ENCODE data around the gene ATP11A. TPM values are rescaled to one million over a fixed set of nuclear protein-coding genes. Genes with fewer than 3 reads are reported as not detected.

ATP11A gene
- total and polyA plus RNA-seq, 10 of the 15 experiments (the other 5 are each of a cell fraction or from before 2014, with no cell fraction given), result 1.4 to 69.6 (median 14.4) TPM

DNA sequence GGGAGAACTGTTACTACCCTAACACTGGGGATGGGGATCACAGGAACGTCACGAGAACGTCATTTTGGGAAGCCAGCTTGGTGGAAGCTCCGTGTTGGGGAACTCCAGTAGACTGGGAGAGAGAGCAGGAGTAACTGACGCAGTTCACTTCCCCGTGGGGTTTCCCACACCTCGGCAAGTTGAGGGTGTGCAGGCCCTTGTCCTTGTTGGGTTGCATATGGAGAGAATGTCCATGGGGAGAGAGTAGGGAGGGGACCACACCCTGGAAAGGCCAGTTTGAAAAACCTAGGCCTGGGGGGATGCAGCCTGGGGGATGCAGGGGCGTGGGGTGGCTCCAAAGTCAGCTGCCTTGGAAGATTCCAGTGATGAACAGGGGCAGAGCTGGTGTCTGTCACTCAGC, 228.4 kb downstream of the ATP11A start:
- Histone ChIP-seq H2AFZ (ENCODE audit: control insufficient read depth, low read depth, low read length) (no peak overlapping the region), H3K9ac (ENCODE audit: control insufficient read depth, insufficient read depth, low read length) (no peak overlapping the region), H3K4me3 (no peak overlapping the region), H3K27me3 (replicated peaks in 1 of 2; ENCODE audit: control insufficient read depth in 2 of 2, insufficient read depth in 2 of 2, low read length in 1 of 2) (no peaks in the 10 kb centered on the region; a peak in 1 of 4 replicates), H3K27ac (ENCODE audit: control insufficient read depth, insufficient read depth) (no peak overlapping the region), H3K79me2 (ENCODE audit: control insufficient read depth, insufficient read depth, low read length) (no peaks in the 10 kb centered on the region), H3K4me1 (ENCODE audit: control insufficient read depth, insufficient read depth, low read length) (no peaks in the 10 kb centered on the region), H3K9me3 (replicated peaks; ENCODE audit: control insufficient read depth, insufficient read depth, low read length) (no peaks in the 10 kb centered on the region), H3K4me2 (ENCODE audit: control insufficient read depth, insufficient read depth) (no peak overlapping the region), H4K20me1 (ENCODE audit: control insufficient read depth, insufficient read depth) (no peaks in the 10 kb centered on the region), H3K36me3 (ENCODE audit: control insufficient read depth in 2 of 2, insufficient read depth in 2 of 2, low read length in 1 of 2) (no peaks in the 10 kb centered on the region)
- in situ Hi-C loops (cut with MboI), result no loop called here
- intact Hi-C loops (cut with micrococcal nuclease; ENCODE audit: unreplicated experiment), result no loop called here
- BruUV-seq (replicated peaks), result no TSS peak
- no peak for TF ChIP-seq RFX5 (IDR thresholded peaks at IDR 0.05; ENCODE audit: low read depth, low read length)
- no peak for TF ChIP-seq EED (IDR thresholded peaks at IDR 0.05; ENCODE audit: low read depth)
- no peak for TF ChIP-seq TCF7 (IDR thresholded peaks at IDR 0.05; ENCODE audit: borderline replicate concordance)
- TF ChIP-seq RB1 (IDR thresholded peaks at IDR 0.05; ENCODE audit: borderline replicate concordance), result no peak
- TF ChIP-seq IKZF2 (IDR thresholded peaks at IDR 0.05), result no peak
- no peak for TF ChIP-seq GABPA (IDR thresholded peaks at IDR 0.05; ENCODE audit: low read depth)
- no peak for TF ChIP-seq ZBTB33 (IDR thresholded peaks at IDR 0.05)
- no peak for TF ChIP-seq MLLT1 (IDR thresholded peaks at IDR 0.05)
- TF ChIP-seq CBX3 (IDR thresholded peaks at IDR 0.05; ENCODE audit: borderline replicate concordance, low read depth), result no peak
- no peak for TF ChIP-seq MEF2B (IDR thresholded peaks at IDR 0.05; ENCODE audit: partially characterized antibody, poor library complexity, severe bottlenecking)
- TF ChIP-seq NRF1 (conservative IDR thresholded peaks at IDR 0.05; ENCODE audit: low read depth, low read length), result no peak
- TF ChIP-seq MYB (IDR thresholded peaks at IDR 0.05; ENCODE audit: borderline replicate concordance, low read depth, low read length), result no peak
- DNase-seq (ENCODE audit: low read depth, low spot score), result no peak
- SMC1A ChIA-PET (ENCODE audit: uncharacterized antibody, unreplicated experiment), result interaction anchor here (0.9 kb wide), 1 partner anchor 338 kb away, joined by 3 read pairs; no protein-coding TSS in a partner anchor
- 13% methylated on average over 8 of the region's 8 CpGs for WGBS (ENCODE audit: insufficient coverage, insufficient replicate concordance, low lambda C conversion rate, missing lambda C conversion rate)
- RAD21 ChIA-PET (ENCODE audit: unreplicated experiment), result no interaction called here
- FAIRE-seq, result no peak
- no peak for ATAC-seq
- CTCF ChIA-PET, result no interaction called here
- POLR2A ChIA-PET, result no interaction called here

Measured in GM12878 (cell line).